GM21619 (cell line): ENCODE data around the gene TIAM2.
"Not testable (repeated sequence)": the region's sequence is repeated elsewhere in the genome, so short reads cannot be mapped to it uniquely, and the experiment has no call there.

Experiments
- ATAC-seq: cut with Tn5 transposase; IDR thresholded peaks from one replicate; pipeline ENCODE4 v1.9.1; 2021; ENCODE audit not compliant: unreplicated experiment

The TIAM2 gene

GRCh38 chr6:155254139-155254538 lies 259.0 kb downstream of the TIAM2 start:
- ATAC-seq = no peak

GRCh38 chr6:155256122-155256795 lies 261.1 kb downstream of the TIAM2 start:
- no peak for ATAC-seq

GRCh38 chr6:155257796-155258195 lies 262.7 kb downstream of the TIAM2 start:
- no peak for ATAC-seq

GRCh38 chr6:155259204-155259603 lies 264.1 kb downstream of the TIAM2 start:
- ATAC-seq = no peak

GRCh38 chr6:155259897-155260296 lies 264.8 kb downstream of the TIAM2 start:
- ATAC-seq = no peak

- peak; percentile 75 for ATAC-seq
Observed at GRCh38 chr6:155260686-155261085, 265.6 kb downstream of the TIAM2 start.

- no peak for ATAC-seq
Observed at GRCh38 chr6:155261111-155261900, 266.2 kb downstream of the TIAM2 start.

- no peak for ATAC-seq
Observed at GRCh38 chr6:155262655-155263054, 267.5 kb downstream of the TIAM2 start.

GRCh38 chr6:155263373-155264063 lies 268.4 kb downstream of the TIAM2 start, which contains the start of gene CLDN20:
Gene CLDN20, plus strand, starts transcription at chr6:155264013. Its CDS starts 11,707 bp downstream, at chr6:155275720.
- ATAC-seq = no peak

- no peak for ATAC-seq
Observed at GRCh38 chr6:155264693-155265320, 269.7 kb downstream of the TIAM2 start.

- ATAC-seq = no peak
Observed at GRCh38 chr6:155265843-155266535, 270.9 kb downstream of the TIAM2 start.

GRCh38 chr6:155267411-155267810 lies 272.3 kb downstream of the TIAM2 start:
- ATAC-seq = no peak

- not testable (repeated sequence) for ATAC-seq
Observed at GRCh38 chr6:155268088-155268867, 273.2 kb downstream of the TIAM2 start.

GRCh38 chr6:155269765-155270164 lies 274.6 kb downstream of the TIAM2 start:
- no peak for ATAC-seq

GRCh38 chr6:155270561-155271091 lies 275.5 kb downstream of the TIAM2 start:
- no peak for ATAC-seq

- ATAC-seq = no peak
Observed at GRCh38 chr6:155271145-155271544, 276.0 kb downstream of the TIAM2 start.

GRCh38 chr6:155272353-155273232 lies 277.5 kb downstream of the TIAM2 start:
- no peak for ATAC-seq

- ATAC-seq = no peak
Observed at GRCh38 chr6:155273431-155273830, 278.3 kb downstream of the TIAM2 start.

- ATAC-seq = no peak
Observed at GRCh38 chr6:155274106-155274505, 279.0 kb downstream of the TIAM2 start.
